Left forelimb (tissue), 1 donor: ENCODE results near the gene SEC62.
"Not testable (repeated sequence)": the region's sequence is repeated elsewhere in the genome, so short reads cannot be mapped to it uniquely, and the experiment has no call there.

Experiments used
- DNase-seq: peaks from one replicate; pipeline ENCODE4 v3.0.0-alpha.2; 2018; ENCODE audit warnings: low spot score

SEC62 gene

GRCh38 chr3:170016057-170016456, 49.5 kb downstream of the SEC62 start:
- DNase-seq, result no peak

GRCh38 chr3:170019306-170019705, 52.7 kb downstream of the SEC62 start:
- not testable (repeated sequence) for DNase-seq

GRCh38 chr3:170021083-170021482, 54.5 kb downstream of the SEC62 start:
- no peak for DNase-seq

GRCh38 chr3:170022336-170022735, 55.7 kb downstream of the SEC62 start:
- no peak for DNase-seq

- DNase-seq, result no peak
Measured at GRCh38 chr3:170023165-170023564, 56.6 kb downstream of the SEC62 start.

- DNase-seq, result no peak
Measured at GRCh38 chr3:170024581-170024980, 58.0 kb downstream of the SEC62 start.

- no peak for DNase-seq
Measured at GRCh38 chr3:170027233-170028102, 60.9 kb downstream of the SEC62 start.

- no peak for DNase-seq
Measured at GRCh38 chr3:170033489-170033888, 66.9 kb downstream of the SEC62 start.

- no peak for DNase-seq
Measured at GRCh38 chr3:170037463-170038433, 71.1 kb downstream of the SEC62 start, which contains the start of gene GPR160. TSS of gene GPR160 (plus strand) at chr3:170037995. CDS start at chr3:170083973, 45,978 bp downstream.

- no peak for DNase-seq
Measured at GRCh38 chr3:170038434-170039110, 72.0 kb downstream of the SEC62 start.

- no peak for DNase-seq
Measured at GRCh38 chr3:170040418-170040817, 73.8 kb downstream of the SEC62 start.

- DNase-seq, result no peak
Measured at GRCh38 chr3:170043506-170043905, 76.9 kb downstream of the SEC62 start.

GRCh38 chr3:170044271-170044670, 77.7 kb downstream of the SEC62 start:
- DNase-seq, result no peak

GRCh38 chr3:170044795-170045244, 78.2 kb downstream of the SEC62 start:
- no peak for DNase-seq

- no peak for DNase-seq
Measured at GRCh38 chr3:170046269-170047132, 79.9 kb downstream of the SEC62 start.

GRCh38 chr3:170047133-170047404, 80.5 kb downstream of the SEC62 start:
- DNase-seq, result no peak
